ENCODE results near the gene ALPL. TPM values are rescaled to one million over a fixed set of nuclear protein-coding genes. Genes with fewer than 3 reads are reported as not detected.

The ALPL gene
- total and polyA plus RNA-seq, 9 of the 15 experiments (the other 6 are each of a cell fraction or from before 2014, with no cell fraction given), result 0.04 to 0.38 (median 0.18) TPM; not detected in 4

DNA sequence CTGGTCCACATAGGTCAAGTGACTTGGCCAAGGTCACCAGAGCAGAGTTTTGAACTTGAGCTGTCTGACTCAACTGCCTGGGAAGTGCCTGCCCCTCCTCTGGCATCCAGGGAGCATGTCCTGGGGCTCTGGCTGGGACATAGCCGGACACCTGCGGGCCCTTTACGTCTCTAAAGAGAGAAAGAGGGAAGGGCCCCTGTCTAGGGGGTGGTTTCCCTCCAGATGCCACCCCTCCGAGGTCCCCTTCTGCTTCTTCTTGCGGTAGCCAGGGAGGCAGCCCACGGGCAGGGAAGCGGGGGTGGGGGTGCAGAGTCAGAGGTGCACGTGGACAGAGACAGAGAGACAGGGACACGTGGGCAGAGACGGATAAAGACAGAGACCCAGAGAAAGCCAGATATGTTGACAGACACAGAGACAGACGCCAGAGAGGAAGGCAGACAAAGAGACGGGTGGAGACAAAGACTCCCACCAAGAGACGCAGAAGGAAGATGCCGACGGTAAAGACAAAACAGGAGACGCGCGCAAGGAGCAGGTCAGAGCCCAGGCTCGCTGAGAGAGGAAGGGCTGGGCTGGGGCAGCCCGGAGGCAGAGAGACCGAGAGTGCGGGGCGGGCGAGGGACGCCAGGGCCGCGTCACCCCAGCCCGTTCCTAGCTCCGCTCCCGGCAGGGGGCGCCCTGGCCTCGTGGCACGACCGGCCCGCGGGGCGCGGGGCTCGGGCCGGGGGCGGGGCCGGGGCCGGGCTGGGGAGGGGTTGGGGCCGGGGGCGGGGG lies 458 bp upstream of the ALPL start (continued):
- no peak for TF ChIP-seq CCAR2 (IDR thresholded peaks at IDR 0.05; ENCODE audit: low read depth, low read length)
- TF ChIP-seq, protein P1, sequence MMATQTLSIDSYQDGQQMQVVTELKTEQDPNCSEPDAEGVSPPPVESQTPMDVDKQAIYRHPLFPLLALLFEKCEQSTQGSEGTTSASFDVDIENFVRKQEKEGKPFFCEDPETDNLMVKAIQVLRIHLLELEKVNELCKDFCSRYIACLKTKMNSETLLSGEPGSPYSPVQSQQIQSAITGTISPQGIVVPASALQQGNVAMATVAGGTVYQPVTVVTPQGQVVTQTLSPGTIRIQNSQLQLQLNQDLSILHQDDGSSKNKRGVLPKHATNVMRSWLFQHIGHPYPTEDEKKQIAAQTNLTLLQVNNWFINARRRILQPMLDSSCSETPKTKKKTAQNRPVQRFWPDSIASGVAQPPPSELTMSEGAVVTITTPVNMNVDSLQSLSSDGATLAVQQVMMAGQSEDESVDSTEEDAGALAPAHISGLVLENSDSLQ (IDR thresholded peaks at IDR 0.05), result no peak
- no peak for TF ChIP-seq PHB2 (IDR thresholded peaks at IDR 0.05; ENCODE audit: low read depth)
- no peak for TF ChIP-seq ZNF507 (tag; conservative IDR thresholded peaks at IDR 0.05)
- TF ChIP-seq DDX20 (tag; IDR thresholded peaks at IDR 0.05; ENCODE audit: low read depth), result no peak
- no peak for TF ChIP-seq MED1 (CRISPR knock-in tag; IDR thresholded peaks at IDR 0.05; ENCODE audit: borderline replicate concordance)
- TF ChIP-seq, protein P2, sequence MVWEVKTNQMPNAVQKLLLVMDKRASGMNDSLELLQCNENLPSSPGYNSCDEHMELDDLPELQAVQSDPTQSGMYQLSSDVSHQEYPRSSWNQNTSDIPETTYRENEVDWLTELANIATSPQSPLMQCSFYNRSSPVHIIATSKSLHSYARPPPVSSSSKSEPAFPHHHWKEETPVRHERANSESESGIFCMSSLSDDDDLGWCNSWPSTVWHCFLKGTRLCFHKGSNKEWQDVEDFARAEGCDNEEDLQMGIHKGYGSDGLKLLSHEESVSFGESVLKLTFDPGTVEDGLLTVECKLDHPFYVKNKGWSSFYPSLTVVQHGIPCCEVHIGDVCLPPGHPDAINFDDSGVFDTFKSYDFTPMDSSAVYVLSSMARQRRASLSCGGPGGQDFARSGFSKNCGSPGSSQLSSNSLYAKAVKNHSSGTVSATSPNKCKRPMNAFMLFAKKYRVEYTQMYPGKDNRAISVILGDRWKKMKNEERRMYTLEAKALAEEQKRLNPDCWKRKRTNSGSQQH (CRISPR knock-in tag; IDR thresholded peaks at IDR 0.05), result 0 out of 2 replicates have a peak, but pooled peaks have one; percentile 43
- no peak for TF ChIP-seq ZNF57 (CRISPR knock-in tag; IDR thresholded peaks at IDR 0.05)
- TF ChIP-seq SREBF2 (CRISPR knock-in tag; IDR thresholded peaks at IDR 0.05), result no peak
- no peak for TF ChIP-seq SNIP1 (IDR thresholded peaks at IDR 0.05; ENCODE audit: low read depth)
- TF ChIP-seq RNF2 (IDR thresholded peaks at IDR 0.05), result no peak
- no peak for TF ChIP-seq TEAD4 (IDR thresholded peaks at IDR 0.05; ENCODE audit: low read length)
- TF ChIP-seq TEAD4 (CRISPR knock-in tag; IDR thresholded peaks at IDR 0.05; ENCODE audit: borderline replicate concordance), result peak; percentile 48; the same call in 1 of the 2 replicates
- TF ChIP-seq HNRNPH1 (optimal IDR thresholded peaks at IDR 0.05; ENCODE audit: low read depth, low read length), result no peak
- TF ChIP-seq NCOA4 (IDR thresholded peaks at IDR 0.05; ENCODE audit: partially characterized antibody), result no peak
- no peak for TF ChIP-seq ZFPM2 (CRISPR knock-in tag; IDR thresholded peaks at IDR 0.05)
- TF ChIP-seq EP300 (IDR thresholded peaks at IDR 0.05; ENCODE audit: low read length), result no peak
- TF ChIP-seq TRIM28 (IDR thresholded peaks at IDR 0.05), result 0 out of 2 replicates have a peak, but pooled peaks have one; percentile 29
- no peak for TF ChIP-seq ZNF408 (CRISPR knock-in tag; IDR thresholded peaks at IDR 0.05; ENCODE audit: low read depth)
- no peak for TF ChIP-seq DMBX1 (CRISPR knock-in tag; IDR thresholded peaks at IDR 0.05; ENCODE audit: borderline replicate concordance)
- TF ChIP-seq RBFOX2 (IDR thresholded peaks at IDR 0.05; ENCODE audit: low read depth, low read length), result no peak
- TF ChIP-seq AFF4 (CRISPR knock-in tag; IDR thresholded peaks at IDR 0.05), result no peak
- TF ChIP-seq FOXP1 (CRISPR knock-in tag; IDR thresholded peaks at IDR 0.05), result peak; percentile 90
